ENCODE data around the gene STARD7. TPM values are rescaled to one million over a fixed set of nuclear protein-coding genes. Genes with fewer than 3 reads are reported as not detected.
"Not testable (repeated sequence)": the region's sequence is repeated elsewhere in the genome, so short reads cannot be mapped to it uniquely, and the experiment has no call there.

The STARD7 gene
- total RNA-seq, 1 experiment from 2014 or later, result 105 TPM

- Mint-ChIP-seq H3K9me3 (ENCODE audit: unreplicated experiment) (no peaks in the 10 kb centered on the region), H3K4me3 (ENCODE audit: unreplicated experiment) (peak overlapping the region; percentile 78), H3K36me3 (ENCODE audit: insufficient read depth, unreplicated experiment) (peaks cover 4% of the 10 kb centered on the region), H3K27ac (ENCODE audit: low read depth, unreplicated experiment) (no peak overlapping the region), H3K27me3 (ENCODE audit: insufficient read depth, unreplicated experiment) (no peaks in the 10 kb centered on the region), H3K4me1 (ENCODE audit: insufficient read depth, unreplicated experiment) (peaks cover 14% of the 10 kb centered on the region)
- ChIA-PET CTCF (no interaction called here), POLR2A (no interaction called here)
- no peak for TF ChIP-seq CTCF (IDR thresholded peaks at IDR 0.05; ENCODE audit: unreplicated experiment)
- intact Hi-C loops (cut with micrococcal nuclease), result no loop called here
- DNase-seq (ENCODE audit: unreplicated experiment), result no peak
- no TSS peak for BruUV-seq (replicated peaks)
Observed at GRCh38 chr2:96143231-96143847, 65.3 kb downstream of the STARD7 start.

GRCh38 chr2:96142217-96143113, 66.2 kb downstream of the STARD7 start:
- Mint-ChIP-seq H3K36me3 (ENCODE audit: insufficient read depth, unreplicated experiment) (peaks cover 4% of the 10 kb centered on the region), H3K27me3 (ENCODE audit: insufficient read depth, unreplicated experiment) (no peaks in the 10 kb centered on the region), H3K4me3 (ENCODE audit: unreplicated experiment) (no peak overlapping the region), H3K4me1 (ENCODE audit: insufficient read depth, unreplicated experiment) (peaks cover 11% of the 10 kb centered on the region), H3K9me3 (ENCODE audit: unreplicated experiment) (no peaks in the 10 kb centered on the region), H3K27ac (ENCODE audit: low read depth, unreplicated experiment) (no peak overlapping the region)
- POLR2A ChIA-PET, result no interaction called here
- BruUV-seq (replicated peaks), result no TSS peak
- CTCF ChIA-PET, result interaction anchor here (0.7 kb wide), 1 partner anchor 22 kb away, joined by 4 read pairs; no protein-coding TSS in a partner anchor
- intact Hi-C loops (cut with micrococcal nuclease), result no loop called here
- no peak for TF ChIP-seq CTCF (IDR thresholded peaks at IDR 0.05; ENCODE audit: unreplicated experiment)
- no peak for DNase-seq (ENCODE audit: unreplicated experiment)

- H3K4me3 Mint-ChIP-seq (ENCODE audit: unreplicated experiment); BruUV-seq (replicated peaks); DNase-seq (ENCODE audit: unreplicated experiment); H3K27me3 Mint-ChIP-seq (ENCODE audit: insufficient read depth, unreplicated experiment); H3K9me3 Mint-ChIP-seq (ENCODE audit: unreplicated experiment); intact Hi-C loops (cut with micrococcal nuclease); H3K36me3 Mint-ChIP-seq (ENCODE audit: insufficient read depth, unreplicated experiment); H3K4me1 Mint-ChIP-seq (ENCODE audit: insufficient read depth, unreplicated experiment); POLR2A ChIA-PET; H3K27ac Mint-ChIP-seq (ENCODE audit: low read depth, unreplicated experiment): not testable (repeated sequence)
- CTCF ChIA-PET, result interaction anchor here (0.5 to 0.8 kb wide), 2 partner anchors 24 to 268 kb away, joined by 3 read pairs; no protein-coding TSS in a partner anchor
Observed at GRCh38 chr2:96141624-96141967, 67.0 kb downstream of the STARD7 start.

- intact Hi-C loops (cut with micrococcal nuclease), result no loop called here
- BruUV-seq (replicated peaks), result no TSS peak
- no peak for DNase-seq (ENCODE audit: unreplicated experiment)
- no peak overlapping the region for H3K4me3 Mint-ChIP-seq (ENCODE audit: unreplicated experiment)
- no peaks in the 10 kb centered on the region for H3K9me3 Mint-ChIP-seq (ENCODE audit: unreplicated experiment)
- TF ChIP-seq CTCF (IDR thresholded peaks at IDR 0.05; ENCODE audit: unreplicated experiment), result no peak
- ChIA-PET CTCF (interaction anchor here (0.5 to 0.8 kb wide), 2 partner anchors 24 to 268 kb away, joined by 3 read pairs; no protein-coding TSS in a partner anchor), POLR2A (no interaction called here)
- H3K4me1 Mint-ChIP-seq (ENCODE audit: insufficient read depth, unreplicated experiment), result no peaks in the 10 kb centered on the region
- no peaks in the 10 kb centered on the region for H3K27me3 Mint-ChIP-seq (ENCODE audit: insufficient read depth, unreplicated experiment)
- peaks cover 4% of the 10 kb centered on the region for H3K36me3 Mint-ChIP-seq (ENCODE audit: insufficient read depth, unreplicated experiment)
- H3K27ac Mint-ChIP-seq (ENCODE audit: low read depth, unreplicated experiment), result no peak overlapping the region
Observed at GRCh38 chr2:96140941-96141623, 67.5 kb downstream of the STARD7 start.
